ENCODE data around the gene NFYA. TPM values are rescaled to one million over a fixed set of nuclear protein-coding genes. Genes with fewer than 3 reads are reported as not detected.

NFYA gene
- total and polyA plus RNA-seq, 7 experiments from 2014 or later, result 18.6 to 63.3 (median 35.9) TPM

GRCh38 chr6:41043151-41043550 is 29.6 kb upstream of the NFYA start:
- peaks cover 0 to 22% (median 0%) of the 10 kb centered on the region in 7 donors for H3K4me1 Mint-ChIP-seq
- H3K27ac ChIP-seq (ENCODE audit: low read depth, low read length), result no peak overlapping the region
- CTCF ChIA-PET, result interaction anchor here (1.2 kb wide), 1 partner anchor 23 kb away, joined by 4 read pairs; no protein-coding TSS in a partner anchor
- intact Hi-C loops (cut with micrococcal nuclease), result no loop called here
- H3K9me3 Mint-ChIP-seq, result no peaks in the 10 kb centered on the region
- no peaks in the 10 kb centered on the region for H3K27me3 Mint-ChIP-seq
- DNase-seq, result no peak
- no peak overlapping the region for H3K4me3 Mint-ChIP-seq
- no peak overlapping the region for H3K4me3 ChIP-seq (ENCODE audit: low read length)
- H3K27ac Mint-ChIP-seq, result peak overlapping the region in 1 of 9 donors; percentile 16
- no peaks in the 10 kb centered on the region for H3K4me1 ChIP-seq (ENCODE audit: control insufficient read depth in 2 of 2, insufficient read depth in 2 of 2, low read length in 2 of 2)
- peaks cover 0 to 7% (median under 1%) of the 10 kb centered on the region in 3 experiments for H3K36me3 ChIP-seq (ENCODE audit: control insufficient read depth in 2 of 3, insufficient read depth in 3 of 3, low read length in 3 of 3)
- H3K9me3 ChIP-seq (ENCODE audit: control insufficient read depth in 2 of 3, low read length in 3 of 3), result no peaks in the 10 kb centered on the region
- H3K36me3 Mint-ChIP-seq, result peaks cover 0 to 15% (median 4%) of the 10 kb centered on the region in 5 donors
- no peak for ATAC-seq
- H3K27me3 ChIP-seq (ENCODE audit: control insufficient read depth in 2 of 2, insufficient read depth in 2 of 2, low read length in 2 of 2), result no peaks in the 10 kb centered on the region
- POLR2A ChIA-PET, result no interaction called here

GRCh38 chr6:41045664-41046063 is 27.1 kb upstream of the NFYA start:
- Mint-ChIP-seq H3K36me3 (peaks cover 0 to 20% (median 7%) of the 10 kb centered on the region in 5 donors), H3K4me1 (peaks cover 0 to 8% (median 0%) of the 10 kb centered on the region in 7 donors), H3K4me3 (no peak overlapping the region), H3K9me3 (peaks cover 0 to 2% (median 0%) of the 10 kb centered on the region in 11 donors), H3K27ac (no peak overlapping the region), H3K27me3 (no peaks in the 10 kb centered on the region)
- Histone ChIP-seq H3K4me1 (ENCODE audit: control insufficient read depth in 2 of 2, insufficient read depth in 2 of 2, low read length in 2 of 2) (no peaks in the 10 kb centered on the region), H3K36me3 (ENCODE audit: control insufficient read depth in 2 of 3, insufficient read depth in 3 of 3, low read length in 3 of 3) (peaks cover 0 to 7% (median 3%) of the 10 kb centered on the region in 3 experiments), H3K27me3 (ENCODE audit: control insufficient read depth in 2 of 2, insufficient read depth in 2 of 2, low read length in 2 of 2) (no peaks in the 10 kb centered on the region), H3K4me3 (ENCODE audit: low read length) (no peak overlapping the region), H3K9me3 (ENCODE audit: control insufficient read depth in 2 of 3, low read length in 3 of 3) (no peaks in the 10 kb centered on the region), H3K27ac (ENCODE audit: low read depth, low read length) (no peak overlapping the region)
- POLR2A ChIA-PET, result interaction anchor here (1.5 kb wide), 1 partner anchor 10 kb away, joined by 3 read pairs; no protein-coding TSS in a partner anchor
- no peak for ATAC-seq
- intact Hi-C loops (cut with micrococcal nuclease), result no loop called here
- DNase-seq, result no peak
- CTCF ChIA-PET, result interaction anchor here (1.3 kb wide), 1 partner anchor 9 kb away, joined by 3 read pairs; no protein-coding TSS in a partner anchor

- intact Hi-C loops (cut with micrococcal nuclease), result no loop called here
- Histone ChIP-seq H3K4me3 (ENCODE audit: low read length) (no peak overlapping the region), H3K4me1 (ENCODE audit: control insufficient read depth in 2 of 2, insufficient read depth in 2 of 2, low read length in 2 of 2) (no peaks in the 10 kb centered on the region), H3K27me3 (ENCODE audit: control insufficient read depth in 2 of 2, insufficient read depth in 2 of 2, low read length in 2 of 2) (no peaks in the 10 kb centered on the region), H3K9me3 (ENCODE audit: control insufficient read depth in 2 of 3, low read length in 3 of 3) (no peaks in the 10 kb centered on the region), H3K27ac (ENCODE audit: low read depth, low read length) (no peak overlapping the region), H3K36me3 (ENCODE audit: control insufficient read depth in 2 of 3, insufficient read depth in 3 of 3, low read length in 3 of 3) (peaks cover 0 to 7% (median 3%) of the 10 kb centered on the region in 3 experiments)
- peaks cover 0 to 2% (median 0%) of the 10 kb centered on the region in 11 donors for H3K9me3 Mint-ChIP-seq
- H3K27ac Mint-ChIP-seq, result no peak overlapping the region
- H3K36me3 Mint-ChIP-seq, result peaks cover 0 to 20% (median 8%) of the 10 kb centered on the region in 5 donors
- DNase-seq (no peak), ATAC-seq (no peak)
- no peaks in the 10 kb centered on the region for H3K27me3 Mint-ChIP-seq
- ChIA-PET CTCF (interaction anchor here (1.3 kb wide), 1 partner anchor 8 kb away, joined by 3 read pairs; no protein-coding TSS in a partner anchor), POLR2A (interaction anchor here (1.5 kb wide), 1 partner anchor 10 kb away, joined by 3 read pairs; no protein-coding TSS in a partner anchor)
- peaks cover 0 to 4% (median 0%) of the 10 kb centered on the region in 7 donors for H3K4me1 Mint-ChIP-seq
- no peak overlapping the region for H3K4me3 Mint-ChIP-seq
Observed at GRCh38 chr6:41046084-41046483, 26.7 kb upstream of the NFYA start.

GRCh38 chr6:41047306-41047705 is 25.5 kb upstream of the NFYA start:
- ATAC-seq, result no peak
- POLR2A ChIA-PET, result no interaction called here

GRCh38 chr6:41047745-41048732 is 24.7 kb upstream of the NFYA start:
- peaks cover 0 to 3% (median 3%) of the 10 kb centered on the region in 3 experiments for H3K36me3 ChIP-seq (ENCODE audit: control insufficient read depth in 2 of 3, insufficient read depth in 3 of 3, low read length in 3 of 3)
- peaks cover 5 to 21% (median 17%) of the 10 kb centered on the region in 5 donors for H3K36me3 Mint-ChIP-seq
- no peak overlapping the region for H3K27ac Mint-ChIP-seq
- ChIA-PET CTCF (interaction anchor here (1.7 to 2.1 kb wide), 2 partner anchors 9 to 19 kb away, joined by 5 to 7 read pairs; partner anchors contain the start of gene UNC5CL), POLR2A (no interaction called here)
- intact Hi-C loops (cut with micrococcal nuclease), result no loop called here
- H3K9me3 Mint-ChIP-seq, result peaks cover 0 to 3% (median 0%) of the 10 kb centered on the region in 11 donors
- H3K4me1 Mint-ChIP-seq, result peaks cover 15 to 19% (median 18%) of the 10 kb centered on the region in 7 donors
- no peak for ATAC-seq
- no peak overlapping the region for H3K4me3 ChIP-seq (ENCODE audit: low read length)
- H3K27ac ChIP-seq (ENCODE audit: low read depth, low read length), result no peak overlapping the region
- H3K27me3 Mint-ChIP-seq, result no peaks in the 10 kb centered on the region
- no peak overlapping the region for H3K4me3 Mint-ChIP-seq
- no peak for DNase-seq
- no peaks in the 10 kb centered on the region for H3K9me3 ChIP-seq (ENCODE audit: control insufficient read depth in 2 of 3, low read length in 3 of 3)
- H3K27me3 ChIP-seq (ENCODE audit: control insufficient read depth in 2 of 2, insufficient read depth in 2 of 2, low read length in 2 of 2), result no peaks in the 10 kb centered on the region
- H3K4me1 ChIP-seq (ENCODE audit: control insufficient read depth in 2 of 2, insufficient read depth in 2 of 2, low read length in 2 of 2), result peaks cover 13 to 17% of the 10 kb centered on the region in 2 donors

More at GRCh38 chr6:41047306-41047705, 25.5 kb upstream of the NFYA start:
- Histone ChIP-seq H3K36me3 (ENCODE audit: control insufficient read depth in 2 of 3, insufficient read depth in 3 of 3, low read length in 3 of 3) (peaks cover 0 to 7% (median 3%) of the 10 kb centered on the region in 3 experiments), H3K27me3 (ENCODE audit: control insufficient read depth in 2 of 2, insufficient read depth in 2 of 2, low read length in 2 of 2) (no peaks in the 10 kb centered on the region), H3K4me3 (ENCODE audit: low read length) (no peak overlapping the region), H3K4me1 (ENCODE audit: control insufficient read depth in 2 of 2, insufficient read depth in 2 of 2, low read length in 2 of 2) (peaks cover 8 to 10% of the 10 kb centered on the region in 2 donors), H3K27ac (ENCODE audit: low read depth, low read length) (no peak overlapping the region), H3K9me3 (ENCODE audit: control insufficient read depth in 2 of 3, low read length in 3 of 3) (no peaks in the 10 kb centered on the region)
- CTCF ChIA-PET, result no interaction called here
- Mint-ChIP-seq H3K27me3 (no peaks in the 10 kb centered on the region), H3K9me3 (peaks cover 0 to 3% (median 0%) of the 10 kb centered on the region in 11 donors), H3K36me3 (peaks cover 5 to 23% (median 17%) of the 10 kb centered on the region in 5 donors), H3K27ac (no peak overlapping the region), H3K4me3 (no peak overlapping the region), H3K4me1 (peaks cover 10 to 15% (median 12%) of the 10 kb centered on the region in 7 donors)
- intact Hi-C loops (cut with micrococcal nuclease), result no loop called here
- no peak for DNase-seq

GRCh38 chr6:41049521-41049920 is 23.3 kb upstream of the NFYA start:
- CTCF ChIA-PET, result interaction anchor here (1.5 to 2.1 kb wide), 3 partner anchors 11 to 21 kb away, joined by 3 to 7 read pairs (median 5); partner anchors contain the start of gene UNC5CL
- Histone ChIP-seq H3K4me3 (ENCODE audit: low read length) (no peak overlapping the region), H3K27ac (ENCODE audit: low read depth, low read length) (no peak overlapping the region), H3K9me3 (ENCODE audit: control insufficient read depth in 2 of 3, low read length in 3 of 3) (no peaks in the 10 kb centered on the region), H3K27me3 (ENCODE audit: control insufficient read depth in 2 of 2, insufficient read depth in 2 of 2, low read length in 2 of 2) (no peaks in the 10 kb centered on the region), H3K36me3 (ENCODE audit: control insufficient read depth in 2 of 3, insufficient read depth in 3 of 3, low read length in 3 of 3) (peaks cover 0 to 3% (median 0%) of the 10 kb centered on the region in 3 experiments), H3K4me1 (ENCODE audit: control insufficient read depth in 2 of 2, insufficient read depth in 2 of 2, low read length in 2 of 2) (peaks cover 13 to 17% of the 10 kb centered on the region in 2 donors)
- Mint-ChIP-seq H3K27me3 (no peaks in the 10 kb centered on the region), H3K4me3 (no peak overlapping the region), H3K36me3 (peaks cover 5 to 25% (median 17%) of the 10 kb centered on the region in 5 donors), H3K4me1 (peaks cover 18 to 23% (median 18%) of the 10 kb centered on the region in 7 donors), H3K27ac (no peak overlapping the region), H3K9me3 (peaks cover 0 to 3% (median 0%) of the 10 kb centered on the region in 11 donors)
- ATAC-seq (no peak), DNase-seq (no peak)
- POLR2A ChIA-PET, result no interaction called here
- intact Hi-C loops (cut with micrococcal nuclease), result no loop called here

Data from naive thymus-derived CD4-positive, alpha-beta T cell (primary cell).